HEK293 (cell line): ENCODE measurements around the gene HS1BP3.

Source experiments
- CTCF ChIA-PET: fragments of 350-600 bp; formaldehyde crosslinking; extraction: SDS; loops from one replicate; lab custom pipeline; 2021; ENCODE audit warnings: antibody characterized with exemption; lab: Yijun Ruan, JAX
- POLR2A ChIA-PET: fragments of 300-600 bp; formaldehyde crosslinking; extraction: SDS; loops from one replicate; lab custom pipeline; 2020; ENCODE audit warnings: antibody characterized with exemption, inconsistent platforms; lab: Yijun Ruan, JAX
- H3K27ac ChIP-seq: fragments of 200-500 bp; sonication (Bioruptor generic); 2 replicates; pipeline ENCODE4 v1.5.1; 2014; ENCODE audit warnings: low read depth, low read length, control low read depth, inconsistent platforms; ENCODE audit errors: extremely low read depth
- H3K36me3 ChIP-seq, 2 experiments: fragments of 200-500 bp in 1 of 2; sonication (Bioruptor generic) in 1 of 2; 1 replicate in 1 of 2; 2 replicates in 1 of 2; pipeline ENCODE4 v1.5.1; 2014 to 2017; ENCODE audit warnings: inconsistent platforms in 2 of 2, low read length in 2 of 2; ENCODE audit not compliant: control insufficient read depth in 2 of 2, insufficient read depth in 1 of 2
- H3K4me1 ChIP-seq: fragments of 200-500 bp; sonication (Bioruptor generic); 2 replicates; pipeline ENCODE4 v1.5.1; 2014; ENCODE audit warnings: mild to moderate bottlenecking, low read length, inconsistent platforms; ENCODE audit not compliant: control insufficient read depth, insufficient read depth
- H3K4me3 ChIP-seq: 2 replicates; pipeline ENCODE4 v1.5.1; 2011; ENCODE audit warnings: low read depth, mild to moderate bottlenecking, control low read depth, low read length, moderate library complexity
- H3K9me3 ChIP-seq: fragments of 200-500 bp; sonication (Bioruptor generic); 2 replicates; pipeline ENCODE4 v1.5.1; 2014; ENCODE audit warnings: low read depth, low read length, inconsistent platforms; ENCODE audit not compliant: control insufficient read depth, insufficient read depth
- BCL11A ChIP-seq: fragments of 450-650 bp; formaldehyde crosslinking; IDR thresholded peaks from 2 replicates; pipeline ENCODE4 v1.5.1; 2016; ENCODE audit warnings: low read depth, missing biosample characterization, missing genetic modification characterization
- BCL6B ChIP-seq: fragments of 450-650 bp; formaldehyde crosslinking; IDR thresholded peaks from 2 replicates; pipeline ENCODE4 v1.5.1; 2017; ENCODE audit warnings: missing biosample characterization, missing genetic modification characterization
- EGR2 ChIP-seq: fragments of 450-650 bp; formaldehyde crosslinking; IDR thresholded peaks from 2 replicates; pipeline ENCODE4 v1.5.1; 2016; ENCODE audit warnings: low read depth, missing biosample characterization, missing genetic modification characterization
- GLI2 ChIP-seq: fragments of 450-650 bp; formaldehyde crosslinking; IDR thresholded peaks from 2 replicates; pipeline ENCODE4; 2017; ENCODE audit warnings: missing biosample characterization, missing genetic modification characterization, low read depth, borderline replicate concordance
- MYNN ChIP-seq: fragments of 450-650 bp; formaldehyde crosslinking; IDR thresholded peaks from 2 replicates; pipeline ENCODE4 v1.5.1; 2016; ENCODE audit warnings: missing biosample characterization, missing genetic modification characterization, borderline replicate concordance
- MZF1 ChIP-seq: fragments of 450-650 bp; formaldehyde crosslinking; IDR thresholded peaks from 2 replicates; pipeline ENCODE4 v1.5.1; 2017; ENCODE audit warnings: missing biosample characterization, missing genetic modification characterization, borderline replicate concordance
- ZBTB21 ChIP-seq: fragments of 450-650 bp; formaldehyde crosslinking; IDR thresholded peaks from 2 replicates; pipeline ENCODE4 v1.5.1; 2017; ENCODE audit warnings: missing biosample characterization, missing genetic modification characterization
- ZBTB44 ChIP-seq: fragments of 450-650 bp; IDR thresholded peaks from 2 replicates; pipeline ENCODE4 v1.5.1; 2018; ENCODE audit warnings: missing biosample characterization, mild to moderate bottlenecking, missing genetic modification characterization
- ZFP69B ChIP-seq: fragments of 450-650 bp; formaldehyde crosslinking; IDR thresholded peaks from 2 replicates; pipeline ENCODE4 v1.5.1; 2016; ENCODE audit warnings: missing biosample characterization, missing genetic modification characterization
- ZNF146 ChIP-seq: fragments of 450-650 bp; formaldehyde crosslinking; IDR thresholded peaks from 2 replicates; pipeline ENCODE4 v1.5.1; 2016; ENCODE audit warnings: missing biosample characterization, missing genetic modification characterization
- ZNF174 ChIP-seq: fragments of 450-650 bp; formaldehyde crosslinking; IDR thresholded peaks from 2 replicates; pipeline ENCODE4 v1.5.0; 2017; ENCODE audit warnings: missing biosample characterization, mild to moderate bottlenecking, missing genetic modification characterization
- ZNF184 ChIP-seq: fragments of 450-650 bp; IDR thresholded peaks from 2 replicates; pipeline ENCODE4 v1.5.1; 2018; ENCODE audit warnings: missing biosample characterization, mild to moderate bottlenecking, missing genetic modification characterization
- ZNF19 ChIP-seq: fragments of 450-650 bp; formaldehyde crosslinking; IDR thresholded peaks from 2 replicates; pipeline ENCODE4; 2016; ENCODE audit warnings: missing biosample characterization, missing genetic modification characterization, low read depth
- ZNF211 ChIP-seq: fragments of 450-650 bp; formaldehyde crosslinking; IDR thresholded peaks from 2 replicates; pipeline ENCODE4 v1.5.1; 2016; ENCODE audit warnings: low read depth, missing biosample characterization, missing genetic modification characterization
- ZNF239 ChIP-seq: fragments of 450-650 bp; formaldehyde crosslinking; IDR thresholded peaks from 2 replicates; pipeline ENCODE4 v1.5.1; 2016; ENCODE audit warnings: missing biosample characterization, missing genetic modification characterization
- ZNF280C ChIP-seq: fragments of 450-650 bp; formaldehyde crosslinking; IDR thresholded peaks from 2 replicates; pipeline ENCODE4 v1.5.1; 2016; ENCODE audit warnings: missing biosample characterization, missing genetic modification characterization
- ZNF426 ChIP-seq: fragments of 450-650 bp; formaldehyde crosslinking; IDR thresholded peaks from 2 replicates; pipeline ENCODE4 v1.5.1; 2017; ENCODE audit warnings: missing biosample characterization, missing genetic modification characterization, mild to moderate bottlenecking, inconsistent platforms, moderate library complexity
- ZNF48 ChIP-seq: fragments of 450-650 bp; formaldehyde crosslinking; IDR thresholded peaks from 2 replicates; pipeline ENCODE4 v1.5.1; 2016; ENCODE audit warnings: missing biosample characterization, missing genetic modification characterization
- ZNF548 ChIP-seq: fragments of 450-650 bp; formaldehyde crosslinking; IDR thresholded peaks from 2 replicates; pipeline ENCODE4 v1.5.1; 2016; ENCODE audit warnings: missing biosample characterization, missing genetic modification characterization
- ZNF571 ChIP-seq: fragments of 450-650 bp; formaldehyde crosslinking; IDR thresholded peaks from 2 replicates; pipeline ENCODE4 v1.5.0; 2017; ENCODE audit warnings: missing biosample characterization, missing genetic modification characterization
- ZNF645 ChIP-seq: fragments of 450-650 bp; formaldehyde crosslinking; IDR thresholded peaks from 2 replicates; pipeline ENCODE4; 2016; ENCODE audit warnings: missing biosample characterization, missing genetic modification characterization
- ZNF701 ChIP-seq: fragments of 450-650 bp; formaldehyde crosslinking; IDR thresholded peaks from 2 replicates; pipeline ENCODE4 v1.5.1; 2016; ENCODE audit warnings: missing biosample characterization, missing genetic modification characterization
- ZNF747 ChIP-seq: fragments of 450-650 bp; formaldehyde crosslinking; IDR thresholded peaks from 2 replicates; pipeline ENCODE4 v1.5.1; 2016; ENCODE audit warnings: missing biosample characterization, missing genetic modification characterization
- ZNF768 ChIP-seq: fragments of 450-650 bp; formaldehyde crosslinking; IDR thresholded peaks from 2 replicates; pipeline ENCODE4 v1.5.1; 2018; ENCODE audit warnings: missing biosample characterization, mild to moderate bottlenecking, missing genetic modification characterization
- ZNF776 ChIP-seq: fragments of 450-650 bp; formaldehyde crosslinking; IDR thresholded peaks from 2 replicates; pipeline ENCODE4 v1.5.0; 2017; ENCODE audit warnings: missing biosample characterization, missing genetic modification characterization, borderline replicate concordance
- ZNF792 ChIP-seq: fragments of 450-650 bp; formaldehyde crosslinking; IDR thresholded peaks from 2 replicates; pipeline ENCODE4 v1.5.1; 2016; ENCODE audit warnings: missing biosample characterization, missing genetic modification characterization

The HS1BP3 gene

GRCh38 chr2:20671736-20672080, 20.8 kb upstream of the HS1BP3 start:
- H3K4me3 ChIP-seq, result no peak overlapping the region
- H3K36me3 ChIP-seq, result peaks cover 0 to 58% of the 10 kb centered on the region in 2 experiments; a peak in 1 of 3 replicates
- CTCF ChIA-PET, result interaction anchor here (0.6 to 1.1 kb wide), 3 partner anchors 11 to 291 kb away, joined by 4 read pairs; no protein-coding TSS in a partner anchor
- POLR2A ChIA-PET, result no interaction called here
- H3K9me3 ChIP-seq, result no peaks in the 10 kb centered on the region
- no peaks in the 10 kb centered on the region for H3K4me1 ChIP-seq
- TF ChIP-seq BCL6B (no peak), BCL11A (tag by site-specific recombination) (no peak), ZBTB21 (tag by site-specific recombination) (no peak), ZNF426 (no peak), ZNF280C (tag by site-specific recombination) (no peak), ZNF184 (tag by site-specific recombination) (no peak), ZNF548 (no peak), MYNN (no peak), ZNF571 (tag by site-specific recombination) (no peak), ZNF174 (tag by site-specific recombination) (no peak), ZFP69B (tag by site-specific recombination) (no peak), ZNF768 (tag by site-specific recombination) (no peak), ZNF792 (tag by site-specific recombination) (no peak), ZNF747 (no peak), ZNF211 (no peak), GLI2 (tag by site-specific recombination) (no peak), ZNF48 (no peak)
- H3K27ac ChIP-seq, result no peak overlapping the region

GRCh38 chr2:20671036-20671735, 20.3 kb upstream of the HS1BP3 start:
- TF ChIP-seq EGR2 (no peak), MZF1 (tag by site-specific recombination) (no peak)
- Histone ChIP-seq H3K4me1 (no peaks in the 10 kb centered on the region), H3K36me3 (peaks cover 0 to 53% of the 10 kb centered on the region in 2 experiments; a peak in 1 of 3 replicates), H3K4me3 (no peak overlapping the region), H3K27ac (no peak overlapping the region), H3K9me3 (no peaks in the 10 kb centered on the region)
- ChIA-PET CTCF (interaction anchor here (0.6 to 1.0 kb wide), 2 partner anchors 10 to 16 kb away, joined by 4 read pairs; no protein-coding TSS in a partner anchor), POLR2A (no interaction called here)

- Histone ChIP-seq H3K4me1 (no peaks in the 10 kb centered on the region), H3K36me3 (peaks cover 0 to 48% of the 10 kb centered on the region in 2 experiments; a peak in 1 of 3 replicates), H3K4me3 (no peak overlapping the region), H3K9me3 (no peaks in the 10 kb centered on the region), H3K27ac (no peak overlapping the region)
- ChIA-PET CTCF (interaction anchor here (1.2 kb wide), 1 partner anchor 9 kb away, joined by 4 read pairs; no protein-coding TSS in a partner anchor), POLR2A (no interaction called here)
- no peak for TF ChIP-seq ZNF239
- TF ChIP-seq ZNF701 (tag by site-specific recombination), result no peak
- no peak for TF ChIP-seq ZNF776
- no peak for TF ChIP-seq ZNF645 (tag by site-specific recombination)
- no peak for TF ChIP-seq ZBTB44 (tag by site-specific recombination)
- TF ChIP-seq ZNF19 (tag by site-specific recombination), result no peak
- TF ChIP-seq ZNF426, result no peak
- TF ChIP-seq ZNF211, result no peak
- TF ChIP-seq ZNF146 (tag by site-specific recombination), result no peak
These were observed 19.6 kb upstream of the HS1BP3 start for GRCh38 chr2:20670315-20671035.
